Measurements from ENCODE around the gene FAAH.

DNA sequence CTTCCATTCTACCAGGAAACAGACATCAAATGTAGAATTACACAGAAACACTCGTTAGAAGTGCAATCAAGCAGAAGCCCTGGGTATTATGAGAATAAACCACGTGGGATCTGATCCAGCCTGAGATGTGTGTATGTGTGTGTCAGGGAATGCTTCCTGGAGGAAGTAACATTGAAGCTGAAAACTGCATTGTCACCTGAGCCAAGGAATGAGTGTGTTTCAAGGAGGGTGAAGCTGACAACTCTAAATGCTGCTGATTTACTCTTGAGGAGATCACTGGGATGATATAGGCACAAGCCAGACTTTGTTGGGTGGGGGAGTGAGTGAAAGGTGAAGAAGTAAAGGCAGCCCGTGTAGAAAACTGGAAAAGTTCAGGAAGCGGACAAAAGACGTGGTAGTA lies 27.6 kb downstream of the FAAH start:
- no peak for TF ChIP-seq POLR2A (IDR thresholded peaks at IDR 0.05; ENCODE audit: low read length)
- TF ChIP-seq GATA1 (IDR thresholded peaks at IDR 0.05; ENCODE audit: low read depth, low read length), result no peak
